Thymus (tissue), 11 donors: ENCODE results near the gene LTB4R. TPM values are rescaled to one million over a fixed set of nuclear protein-coding genes. Genes with fewer than 3 reads are reported as not detected.

ENCODE experiments used
- DNase-seq, 9 donors: peaks; one replicate each; pipeline ENCODE4 v3.0.0-alpha.2; 2013; ENCODE audit warnings: low spot score in 9 of 9, low read depth in 6 of 9, missing footprints in 1 of 9
- H3K27ac ChIP-seq, 2 donors: one replicate each; pipeline ENCODE4 v1.5.1; 2013; ENCODE audit warnings: control low read depth in 1 of 2, low read depth in 1 of 2, low read length in 1 of 2, mild to moderate bottlenecking in 1 of 2, moderate library complexity in 1 of 2
- H3K27me3 ChIP-seq, 2 donors: one replicate each; pipeline ENCODE4 v1.5.1; 2013; ENCODE audit warnings: low read length in 1 of 2; ENCODE audit not compliant: control insufficient read depth in 2 of 2, insufficient read depth in 1 of 2
- H3K36me3 ChIP-seq, 2 donors: one replicate each; pipeline ENCODE4 v1.5.1; 2013; ENCODE audit warnings: low read length in 1 of 2, mild to moderate bottlenecking in 1 of 2, moderate library complexity in 1 of 2; ENCODE audit not compliant: control insufficient read depth in 2 of 2, insufficient read depth in 2 of 2
- H3K4me1 ChIP-seq, 2 donors: one replicate each; pipeline ENCODE4 v1.5.1; 2013; ENCODE audit warnings: low read length in 2 of 2; ENCODE audit not compliant: control insufficient read depth in 2 of 2, insufficient read depth in 2 of 2
- H3K4me3 ChIP-seq, 2 donors: one replicate each; pipeline ENCODE4 v1.5.1; 2013; ENCODE audit warnings: low read length in 2 of 2, control low read depth in 1 of 2, mild to moderate bottlenecking in 1 of 2
- H3K9me3 ChIP-seq, 2 donors: one replicate each; pipeline ENCODE4 v1.5.1; 2013; ENCODE audit warnings: low read length in 1 of 2, mild to moderate bottlenecking in 1 of 2; ENCODE audit not compliant: control insufficient read depth in 2 of 2, insufficient read depth in 1 of 2
- WGBS: extraction: QIAGEN DNeasy Blood & Tissue Kit; methylation state at CpG from one replicate; pipeline ENCODE4 v1.1.7; 2013; 5-methylcytosine and 5-hydroxymethylcytosine counted together
- polyA plus RNA-seq: library from polyadenylated mRNA; stranded (reverse); fragments of 200-250 nt; gene quantifications from one replicate; pipeline ENCODE4 v1.2.3, GENCODE V29; 2013
- total RNA-seq: library from RNA; stranded (reverse); fragments of 120-200 nt; gene quantifications from one replicate; pipeline ENCODE4 v1.2.4, GENCODE V29; 2013
- donor health status: healthy.

Gene LTB4R
- total and polyA plus RNA-seq, 2 donors = 4.4 to 73.3 TPM

DNA sequence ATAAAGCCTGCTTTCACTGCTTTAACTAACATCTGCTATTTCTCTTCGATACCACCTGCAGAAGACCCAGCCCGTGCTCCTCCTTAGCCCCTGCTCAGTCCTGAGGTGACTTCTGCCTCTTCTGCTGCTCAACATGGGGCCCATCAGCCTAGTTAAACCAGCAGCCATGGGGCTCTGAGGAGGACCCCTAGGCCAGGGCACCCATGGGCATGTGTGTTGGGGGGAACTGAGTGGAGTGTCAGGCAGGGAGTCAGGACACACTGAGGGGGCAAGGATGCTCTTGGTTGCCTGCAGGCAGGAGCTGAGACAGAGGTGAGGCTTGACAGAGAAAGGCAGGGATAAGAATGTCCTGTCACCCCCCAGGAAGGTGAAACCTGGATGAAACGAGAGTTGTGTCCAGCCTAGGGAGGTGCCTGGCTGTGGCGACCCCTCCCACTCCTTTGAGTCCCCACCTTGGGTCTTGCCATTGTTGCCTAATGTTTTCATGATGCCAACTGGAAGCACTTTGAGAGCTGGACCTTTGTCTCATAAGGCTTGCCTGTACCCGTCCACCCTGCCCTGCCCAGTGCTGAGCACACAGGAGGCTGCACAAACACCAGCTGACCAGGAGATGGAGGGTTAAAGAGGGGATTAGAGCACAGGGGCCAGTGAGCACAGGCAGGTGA is 27.4 kb upstream of the LTB4R start:
- no peak overlapping the region for H3K27ac ChIP-seq
- no peak overlapping the region for H3K4me3 ChIP-seq
- no peaks in the 10 kb centered on the region for H3K36me3 ChIP-seq
- no peaks in the 10 kb centered on the region for H3K9me3 ChIP-seq
- no peaks in the 10 kb centered on the region for H3K27me3 ChIP-seq
- peaks cover 0 to 10% of the 10 kb centered on the region in 2 donors for H3K4me1 ChIP-seq
- DNase-seq = no peak
- WGBS = 97% methylated on average over 5 of the region's 5 CpGs

DNA sequence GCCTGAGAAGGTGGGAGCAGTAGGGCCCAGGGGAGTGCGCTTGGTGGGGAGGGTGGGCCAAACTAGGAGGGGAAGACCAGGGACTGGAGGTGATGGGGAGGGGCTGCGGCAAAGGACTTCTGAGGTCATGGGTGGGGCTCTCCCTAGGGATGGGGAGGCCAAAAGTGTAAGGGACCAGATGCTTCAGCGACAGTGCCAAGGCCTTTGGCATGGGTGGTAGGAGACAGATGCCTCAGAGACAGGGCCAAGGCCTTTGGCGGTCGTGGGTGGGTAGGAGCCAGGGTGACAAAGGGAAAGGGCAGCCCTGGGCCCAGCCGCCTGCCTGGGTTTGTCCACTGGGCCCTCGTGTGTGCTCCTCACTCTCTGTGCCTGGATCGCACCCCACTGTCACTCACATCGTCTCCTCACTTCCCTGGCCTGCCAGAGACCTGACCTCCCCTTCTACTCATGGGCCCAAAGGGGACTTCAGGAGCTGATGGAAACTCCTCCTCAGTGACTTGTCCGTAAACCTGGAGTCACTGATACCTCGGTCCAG is 26.7 kb upstream of the LTB4R start:
- H3K4me1 ChIP-seq = peaks cover 0 to 3% of the 10 kb centered on the region in 2 donors
- no peak for DNase-seq
- no peak overlapping the region for H3K27ac ChIP-seq
- WGBS = 91% methylated on average over 11 of the region's 11 CpGs
- peaks cover 0 to 4% of the 10 kb centered on the region in 2 donors for H3K36me3 ChIP-seq
- no peak overlapping the region for H3K4me3 ChIP-seq
- no peaks in the 10 kb centered on the region for H3K9me3 ChIP-seq
- no peaks in the 10 kb centered on the region for H3K27me3 ChIP-seq

DNA sequence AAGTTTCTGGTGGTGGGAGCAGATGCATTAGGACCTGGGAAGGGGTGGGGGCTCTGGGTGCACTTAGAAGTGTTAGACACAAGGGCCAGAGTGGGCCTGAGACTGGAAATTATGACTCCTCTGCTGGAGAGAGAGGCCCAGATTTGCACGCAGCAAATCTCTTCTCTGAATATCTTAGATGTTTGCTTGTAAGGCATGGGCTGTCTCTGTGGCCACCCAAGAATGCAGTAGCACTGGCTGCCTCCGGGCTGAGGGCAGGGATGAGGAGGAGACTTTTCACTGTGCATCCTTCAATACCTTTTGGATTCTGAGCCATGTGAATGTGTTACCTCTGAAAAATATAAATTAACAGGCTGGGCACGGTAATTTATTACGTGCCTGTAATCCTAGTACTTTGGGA is 26.0 kb upstream of the LTB4R start:
- Histone ChIP-seq H3K27me3 (no peaks in the 10 kb centered on the region), H3K36me3 (peaks cover 6 to 11% of the 10 kb centered on the region in 2 donors), H3K27ac (no peak overlapping the region), H3K4me1 (no peaks in the 10 kb centered on the region), H3K4me3 (no peak overlapping the region), H3K9me3 (no peaks in the 10 kb centered on the region)
- WGBS = 97% methylated on average over 4 of the region's 4 CpGs
- no peak for DNase-seq

DNA sequence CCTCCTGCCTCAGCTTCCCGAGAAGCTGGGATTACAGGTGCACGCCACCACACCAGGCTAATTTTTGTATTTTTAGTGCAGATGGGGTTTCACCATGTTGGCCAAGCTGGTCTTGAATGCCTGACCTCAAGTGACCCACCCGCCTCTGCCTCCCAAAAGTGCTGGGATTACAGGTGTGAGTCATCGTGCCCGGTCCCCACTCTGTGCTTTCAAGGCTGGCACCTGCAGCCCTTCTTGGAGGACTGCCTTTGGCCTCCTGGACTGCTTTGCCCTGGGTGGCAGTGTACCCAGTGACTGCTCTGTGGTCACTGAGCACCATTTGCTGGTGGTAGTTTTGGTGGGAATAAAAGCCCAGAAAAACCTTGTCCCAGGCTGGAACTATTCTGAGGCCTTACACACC is 24.3 kb upstream of the LTB4R start:
- 97% methylated on average over 5 of the region's 5 CpGs for WGBS
- no peaks in the 10 kb centered on the region for H3K27me3 ChIP-seq
- DNase-seq = no peak
- H3K4me3 ChIP-seq = no peak overlapping the region
- no peaks in the 10 kb centered on the region for H3K4me1 ChIP-seq
- H3K36me3 ChIP-seq = peaks cover 19 to 27% of the 10 kb centered on the region in 2 donors
- H3K27ac ChIP-seq = no peak overlapping the region
- H3K9me3 ChIP-seq = no peaks in the 10 kb centered on the region

DNA sequence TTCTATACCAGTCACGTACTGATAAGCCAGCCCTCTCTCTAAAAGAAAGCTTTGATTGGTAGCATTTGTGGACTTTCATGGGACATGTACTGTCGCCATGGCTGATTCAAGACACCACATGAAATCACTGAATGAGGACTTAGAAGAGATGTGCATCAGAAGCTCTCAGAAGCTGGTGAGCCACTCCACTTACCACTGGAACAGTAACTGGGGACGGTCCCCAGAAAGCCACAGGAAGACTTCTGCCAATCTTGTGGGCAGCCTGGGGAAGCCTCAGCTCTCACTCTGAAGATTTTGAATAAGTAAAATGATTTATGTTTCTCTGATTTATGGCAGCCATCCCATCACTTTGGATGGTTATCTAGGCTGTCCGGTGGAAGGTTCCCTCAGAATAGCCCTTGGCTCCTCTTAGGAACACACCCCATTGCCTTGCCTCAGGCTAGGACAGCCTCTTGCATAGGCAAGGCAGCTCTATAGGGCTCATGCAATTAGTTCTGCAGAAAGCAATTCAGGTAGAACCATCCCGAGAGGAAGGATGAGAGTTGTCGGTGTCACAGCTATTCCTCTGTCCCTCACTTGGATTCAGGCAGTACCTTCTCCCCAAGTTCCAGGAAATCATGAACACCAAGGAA is 21.5 kb upstream of the LTB4R start:
- no peak overlapping the region for H3K27ac ChIP-seq
- H3K4me1 ChIP-seq = no peaks in the 10 kb centered on the region
- no peaks in the 10 kb centered on the region for H3K27me3 ChIP-seq
- H3K4me3 ChIP-seq = no peak overlapping the region
- no peak for DNase-seq
- peaks cover 26 to 36% of the 10 kb centered on the region in 2 donors for H3K36me3 ChIP-seq
- 81% methylated on average over 6 of the region's 6 CpGs for WGBS
- H3K9me3 ChIP-seq = no peaks in the 10 kb centered on the region

DNA sequence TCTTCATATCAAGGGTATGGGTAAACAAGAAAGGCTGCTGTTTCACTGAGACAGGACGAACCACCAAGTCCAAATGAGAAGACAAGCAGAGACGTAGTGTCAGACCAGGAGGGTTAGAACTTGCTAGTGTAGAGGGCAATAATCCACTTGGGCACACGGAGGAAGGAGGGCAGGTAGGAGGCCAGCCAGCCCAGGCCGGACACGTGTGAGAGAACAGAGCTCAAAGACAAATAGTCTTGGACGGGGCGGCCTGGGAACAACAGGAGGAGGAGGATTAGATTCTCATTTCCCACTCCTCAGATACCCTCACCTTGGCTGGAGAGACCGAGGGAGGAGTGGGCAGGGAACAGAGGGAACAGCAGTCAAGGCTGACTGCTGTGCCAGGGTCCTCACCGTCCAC is 20.6 kb upstream of the LTB4R start:
- H3K9me3 ChIP-seq = no peaks in the 10 kb centered on the region
- no peak overlapping the region for H3K4me3 ChIP-seq
- no peak overlapping the region for H3K27ac ChIP-seq
- WGBS = 97% methylated on average over 9 of the region's 9 CpGs
- no peaks in the 10 kb centered on the region for H3K4me1 ChIP-seq
- H3K36me3 ChIP-seq = peaks cover 27 to 42% of the 10 kb centered on the region in 2 donors
- DNase-seq = no peak
- H3K27me3 ChIP-seq = no peaks in the 10 kb centered on the region

DNA sequence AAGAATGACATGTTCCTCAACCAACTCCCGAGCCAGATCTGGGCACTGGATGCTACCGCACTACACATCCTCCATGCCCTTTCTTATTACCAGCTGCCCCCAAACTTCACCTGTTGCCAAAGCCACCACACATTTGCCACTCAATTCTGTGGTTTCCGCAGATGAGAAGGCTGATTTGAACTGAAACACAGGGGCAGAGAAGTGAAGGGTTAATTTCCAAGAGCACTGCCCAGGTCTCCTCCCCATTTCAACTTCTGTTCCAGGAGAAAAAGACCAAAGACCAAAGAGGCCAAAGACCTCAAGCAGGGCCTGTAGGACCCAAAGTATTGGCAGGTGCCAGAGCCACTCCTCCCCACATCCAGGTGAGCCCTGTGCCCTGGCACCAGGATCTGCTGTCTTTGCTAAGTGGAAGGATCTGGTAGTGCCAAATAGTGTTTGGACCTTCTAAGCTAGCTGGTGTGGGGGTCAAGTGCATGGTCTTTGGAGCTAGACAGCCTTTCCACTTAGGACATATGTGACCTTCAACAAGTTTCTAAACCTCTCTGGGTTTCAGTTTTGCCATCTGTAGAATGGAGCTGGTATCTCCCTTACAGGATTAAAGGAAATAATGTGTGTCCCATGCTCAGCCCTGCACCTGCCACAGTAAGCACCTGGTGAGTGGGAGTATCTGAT is 19.7 kb upstream of the LTB4R start:
- WGBS = 96% methylated on average over 3 of the region's 3 CpGs
- Histone ChIP-seq H3K4me3 (no peak overlapping the region), H3K27ac (no peak overlapping the region), H3K27me3 (no peaks in the 10 kb centered on the region), H3K9me3 (no peaks in the 10 kb centered on the region), H3K36me3 (peaks cover 34 to 49% of the 10 kb centered on the region in 2 donors), H3K4me1 (peaks cover 0 to under 1% of the 10 kb centered on the region in 2 donors)
- DNase-seq = no peak

DNA sequence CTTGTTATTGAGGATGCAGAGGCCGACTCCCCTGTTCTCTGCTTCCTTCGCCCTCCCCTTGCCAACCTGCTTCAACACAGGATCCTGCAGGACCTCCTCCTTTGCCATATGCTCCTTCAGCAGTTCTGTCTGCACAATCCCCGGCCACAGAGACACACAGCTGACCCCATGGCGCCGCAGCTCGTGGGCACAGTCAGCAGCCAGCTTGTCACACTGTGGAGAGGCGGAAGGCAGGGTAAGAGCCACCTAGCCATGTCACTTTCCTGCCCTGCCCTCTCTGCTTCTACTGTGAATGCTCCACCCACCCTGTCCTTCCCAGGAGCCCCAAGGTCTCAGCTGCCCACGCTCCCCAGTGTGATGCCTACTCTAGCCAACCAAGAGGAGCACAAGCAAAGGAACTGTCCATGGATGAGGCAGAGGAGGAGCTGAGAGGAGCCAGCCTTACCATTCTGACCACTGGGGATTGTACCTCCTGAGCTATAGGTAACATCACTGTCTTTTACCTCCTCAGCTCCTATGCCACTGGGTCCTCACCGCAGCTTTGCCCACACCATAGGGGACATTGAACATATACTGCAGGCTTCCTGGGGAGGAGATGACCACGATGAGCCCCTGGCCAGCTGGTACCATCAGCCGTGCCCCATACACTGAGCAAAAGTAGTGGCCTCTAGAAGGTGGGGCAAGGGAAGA is 19.0 kb upstream of the LTB4R start:
- H3K9me3 ChIP-seq = no peaks in the 10 kb centered on the region
- no peaks in the 10 kb centered on the region for H3K27me3 ChIP-seq
- WGBS = 97% methylated on average over 11 of the region's 11 CpGs
- H3K4me3 ChIP-seq = no peak overlapping the region
- peaks cover 2 to 8% of the 10 kb centered on the region in 2 donors for H3K4me1 ChIP-seq
- no peak overlapping the region for H3K27ac ChIP-seq
- DNase-seq = no peak
- peaks cover 34 to 49% of the 10 kb centered on the region in 2 donors for H3K36me3 ChIP-seq
